ENCODE results near the gene PGAM5.

Gene PGAM5

GRCh38 chr12:132719141-132719953 is 8.7 kb downstream of the PGAM5 start:
- DNase-seq (ENCODE audit: low spot score): no peak
- no peak for FAIRE-seq

- no peak for FAIRE-seq
- no peak for DNase-seq (ENCODE audit: low spot score)
Measured at GRCh38 chr12:132719954-132720324, 9.3 kb downstream of the PGAM5 start.

- DNase-seq (ENCODE audit: low spot score) (no peak), FAIRE-seq (no peak)
Measured at GRCh38 chr12:132720606-132721345, 10.1 kb downstream of the PGAM5 start.

- no peak for FAIRE-seq
Measured at GRCh38 chr12:132723015-132723763, 12.5 kb downstream of the PGAM5 start.

GRCh38 chr12:132723764-132724140 is 13.1 kb downstream of the PGAM5 start:
- no peak for FAIRE-seq
- DNase-seq (ENCODE audit: low spot score): no peak

More at GRCh38 chr12:132723015-132723763, 12.5 kb downstream of the PGAM5 start:
- DNase-seq (ENCODE audit: low spot score): no peak

- DNase-seq (ENCODE audit: low spot score) (no peak), FAIRE-seq (no peak)
Measured at GRCh38 chr12:132724506-132725241, 14.0 kb downstream of the PGAM5 start.

- DNase-seq (ENCODE audit: low spot score) (no peak), FAIRE-seq (no peak)
Measured at GRCh38 chr12:132726386-132726785, 15.7 kb downstream of the PGAM5 start.

GRCh38 chr12:132727091-132727794 is 16.6 kb downstream of the PGAM5 start:
- FAIRE-seq: no peak

GRCh38 chr12:132728502-132728901 is 17.9 kb downstream of the PGAM5 start:
- FAIRE-seq: no peak
- no peak for DNase-seq (ENCODE audit: low spot score)

More at GRCh38 chr12:132727091-132727794, 16.6 kb downstream of the PGAM5 start:
- no peak for DNase-seq (ENCODE audit: low spot score)

- FAIRE-seq: no peak
Measured at GRCh38 chr12:132729541-132730320, 19.1 kb downstream of the PGAM5 start.

GRCh38 chr12:132730353-132730752 is 19.7 kb downstream of the PGAM5 start:
- DNase-seq (ENCODE audit: low spot score) (no peak), FAIRE-seq (no peak)

More at GRCh38 chr12:132729541-132730320, 19.1 kb downstream of the PGAM5 start:
- no peak for DNase-seq (ENCODE audit: low spot score)

GRCh38 chr12:132731574-132731973 is 20.9 kb downstream of the PGAM5 start:
- FAIRE-seq: no peak

GRCh38 chr12:132734206-132734605 is 23.6 kb downstream of the PGAM5 start:
- no peak for FAIRE-seq

More at GRCh38 chr12:132731574-132731973, 20.9 kb downstream of the PGAM5 start:
- DNase-seq (ENCODE audit: low spot score): no peak

GRCh38 chr12:132735496-132735895 is 24.9 kb downstream of the PGAM5 start:
- FAIRE-seq (no peak), DNase-seq (ENCODE audit: low spot score) (no peak)

More at GRCh38 chr12:132734206-132734605, 23.6 kb downstream of the PGAM5 start:
- DNase-seq (ENCODE audit: low spot score): no peak

- FAIRE-seq (no peak), DNase-seq (ENCODE audit: low spot score) (no peak)
Measured at GRCh38 chr12:132736378-132736777, 25.7 kb downstream of the PGAM5 start.

- DNase-seq (ENCODE audit: low spot score) (no peak), FAIRE-seq (no peak)
Measured at GRCh38 chr12:132736913-132737312, 26.3 kb downstream of the PGAM5 start.

- no peak for FAIRE-seq
- DNase-seq (ENCODE audit: low spot score): no peak
Measured at GRCh38 chr12:132739600-132740312, 29.1 kb downstream of the PGAM5 start.

- FAIRE-seq (no peak), DNase-seq (ENCODE audit: low spot score) (no peak)
Measured at GRCh38 chr12:132740313-132740646, 29.6 kb downstream of the PGAM5 start.

- no peak for DNase-seq (ENCODE audit: low spot score)
- no peak for FAIRE-seq
Measured at GRCh38 chr12:132740652-132741051, 30.0 kb downstream of the PGAM5 start.
